CD1c-positive myeloid dendritic cell (primary cell): Measurements from ENCODE around the gene PRRX1.

Experiments
- DNase-seq: peaks from one replicate; pipeline ENCODE4 v3.0.0-alpha.2; 2016; ENCODE audit errors: extremely low spot score

Gene PRRX1

DNA sequence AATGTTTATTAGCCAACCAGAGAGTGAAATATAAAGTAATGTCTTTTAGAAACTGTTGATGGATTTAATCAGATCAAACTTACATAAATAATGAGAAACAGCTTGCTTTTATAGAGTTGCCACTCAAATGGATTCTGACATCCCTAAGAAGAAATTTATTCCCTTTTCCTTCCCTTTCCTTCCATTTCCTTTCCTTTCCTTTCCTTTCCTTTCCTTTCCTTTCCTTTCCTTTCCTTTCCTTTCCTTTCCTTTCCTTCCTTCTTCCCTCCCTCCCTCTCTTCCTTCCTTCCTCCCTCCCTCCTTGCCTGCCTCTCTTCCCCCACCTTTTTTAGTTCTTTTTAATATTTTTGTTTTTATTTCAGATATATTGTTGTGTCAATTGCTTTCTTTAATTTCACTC is 27.3 kb downstream of the PRRX1 start:
- no peak for DNase-seq

DNA sequence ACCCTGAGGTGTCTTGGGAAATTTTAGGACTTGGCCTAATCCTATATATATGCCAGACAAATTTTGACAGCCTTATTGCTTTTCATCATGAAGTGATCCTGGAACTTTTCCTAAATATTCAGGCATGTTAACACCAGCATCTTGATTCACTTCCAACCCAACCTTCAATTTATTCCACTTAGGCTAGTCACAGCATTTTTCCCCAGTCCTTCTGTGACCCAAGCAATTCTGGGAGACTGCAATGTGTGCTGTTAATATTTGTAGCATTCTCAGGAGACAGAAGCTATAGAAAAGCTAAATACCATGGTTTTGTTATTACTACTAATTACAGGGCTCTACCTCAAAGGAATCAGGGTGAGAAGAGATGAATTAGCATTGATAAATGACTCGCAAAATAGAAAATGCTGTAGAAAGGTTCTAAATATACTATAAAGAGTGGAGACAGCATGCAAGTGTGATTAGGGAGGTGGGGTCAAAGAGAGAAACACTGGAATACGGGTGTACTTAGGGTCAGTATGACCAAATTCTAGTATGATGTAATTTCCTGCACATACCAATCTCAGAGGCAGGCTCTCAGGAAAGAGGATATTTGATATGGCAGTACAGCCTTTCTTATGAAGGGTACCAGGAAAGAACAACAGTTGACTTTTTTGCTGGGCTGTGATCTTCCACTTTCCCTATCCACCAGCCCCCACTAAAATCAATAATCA is 29.1 kb downstream of the PRRX1 start:
- no peak for DNase-seq

DNA sequence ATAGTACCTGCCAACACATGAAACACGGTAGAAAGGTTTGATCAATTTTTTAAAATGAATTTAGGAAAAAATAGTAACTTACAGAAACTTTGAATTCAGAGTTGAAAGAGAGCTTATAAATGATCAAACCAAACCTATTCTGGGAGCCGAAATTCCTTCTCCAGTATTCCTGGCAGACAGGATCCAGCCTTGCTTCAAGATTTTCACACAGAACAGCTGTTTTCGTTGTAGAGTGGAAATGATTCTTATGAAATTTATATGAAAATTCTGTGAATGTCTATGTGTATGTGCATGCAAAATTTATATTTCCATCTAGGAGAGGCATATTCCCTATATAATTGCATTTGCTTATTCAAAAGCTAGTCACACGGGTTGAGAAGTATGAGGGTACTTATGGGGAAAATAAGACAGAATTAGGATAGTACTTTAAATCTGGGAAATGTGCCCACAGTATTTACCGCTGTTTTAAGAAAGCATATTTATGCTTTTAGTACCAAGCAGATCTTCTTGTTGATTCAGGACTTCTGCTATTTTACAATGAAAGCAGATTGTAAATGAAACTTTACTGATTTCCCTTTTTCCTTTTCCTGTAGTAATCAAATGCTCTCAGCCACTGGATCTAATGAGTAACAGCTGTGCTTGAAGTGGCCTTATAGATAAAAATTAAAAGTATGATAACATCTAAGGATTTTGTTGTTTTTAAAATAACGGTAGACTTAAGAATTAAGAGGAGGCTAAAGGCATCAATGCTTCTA is 30.4 kb downstream of the PRRX1 start:
- no peak for DNase-seq

DNA sequence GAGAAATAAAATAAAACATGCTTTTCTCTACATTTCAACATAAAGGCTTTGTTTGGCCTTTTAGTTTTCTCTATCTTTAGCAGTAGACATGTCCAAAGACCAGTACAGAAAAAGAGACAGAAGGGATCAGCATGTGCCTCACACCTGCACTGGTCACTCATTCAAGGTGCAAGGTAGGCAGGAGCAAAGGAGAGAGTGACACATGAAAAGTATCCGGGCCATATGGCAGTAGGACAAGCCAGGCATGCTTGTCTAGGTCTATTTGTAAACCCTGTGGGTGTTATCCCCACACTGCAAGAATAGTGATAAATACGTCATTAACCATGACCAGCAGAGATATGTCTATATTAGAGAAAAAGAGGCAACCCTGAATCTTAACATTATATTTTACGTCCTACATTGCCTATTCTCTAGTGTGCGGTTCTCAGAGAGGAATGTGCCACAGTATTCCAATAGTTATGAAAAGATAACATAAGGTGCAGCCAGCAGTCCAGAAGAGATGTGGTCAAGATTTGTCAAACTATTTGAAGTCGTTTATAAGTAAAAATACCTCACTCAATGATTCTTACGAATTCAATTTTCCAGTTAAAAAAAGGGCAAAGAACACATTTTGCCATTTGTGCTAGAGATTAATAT is 32.1 kb downstream of the PRRX1 start:
- no peak for DNase-seq

DNA sequence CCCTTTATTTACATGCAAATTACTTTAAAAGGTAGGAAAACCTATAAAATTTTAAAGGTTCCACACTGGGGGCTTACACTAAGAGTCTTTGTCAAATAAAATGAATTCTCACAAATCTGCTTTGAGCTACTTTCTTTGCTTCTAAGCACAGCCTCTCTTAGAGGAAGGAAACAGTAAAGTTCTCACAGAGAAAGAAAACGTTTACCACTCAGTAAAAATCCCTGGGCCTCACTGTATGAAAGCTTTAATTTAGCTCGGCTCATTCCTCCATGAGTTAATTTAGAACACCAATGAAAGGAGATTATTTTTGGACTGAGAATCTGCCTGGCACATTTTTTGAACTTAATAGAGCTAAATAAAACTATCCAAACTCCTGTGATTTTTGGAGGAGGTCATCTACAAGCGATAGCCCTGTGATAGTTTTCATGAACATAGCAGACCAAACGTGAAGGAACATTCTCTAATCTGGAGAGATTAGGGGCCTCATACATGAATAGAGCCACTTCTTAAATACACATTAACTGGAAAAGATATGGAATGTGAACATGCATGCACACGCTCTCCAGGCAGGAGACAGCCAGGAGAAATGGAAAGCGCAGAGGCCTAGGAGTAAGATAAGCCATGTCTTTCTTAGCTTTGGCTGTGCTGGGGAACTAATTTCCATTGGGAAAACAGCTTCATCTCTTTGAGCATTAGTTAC is 32.8 kb downstream of the PRRX1 start:
- DNase-seq: no peak

- no peak for DNase-seq
Measured at GRCh38 chr1:170697316-170697715, 33.4 kb downstream of the PRRX1 start.

DNA sequence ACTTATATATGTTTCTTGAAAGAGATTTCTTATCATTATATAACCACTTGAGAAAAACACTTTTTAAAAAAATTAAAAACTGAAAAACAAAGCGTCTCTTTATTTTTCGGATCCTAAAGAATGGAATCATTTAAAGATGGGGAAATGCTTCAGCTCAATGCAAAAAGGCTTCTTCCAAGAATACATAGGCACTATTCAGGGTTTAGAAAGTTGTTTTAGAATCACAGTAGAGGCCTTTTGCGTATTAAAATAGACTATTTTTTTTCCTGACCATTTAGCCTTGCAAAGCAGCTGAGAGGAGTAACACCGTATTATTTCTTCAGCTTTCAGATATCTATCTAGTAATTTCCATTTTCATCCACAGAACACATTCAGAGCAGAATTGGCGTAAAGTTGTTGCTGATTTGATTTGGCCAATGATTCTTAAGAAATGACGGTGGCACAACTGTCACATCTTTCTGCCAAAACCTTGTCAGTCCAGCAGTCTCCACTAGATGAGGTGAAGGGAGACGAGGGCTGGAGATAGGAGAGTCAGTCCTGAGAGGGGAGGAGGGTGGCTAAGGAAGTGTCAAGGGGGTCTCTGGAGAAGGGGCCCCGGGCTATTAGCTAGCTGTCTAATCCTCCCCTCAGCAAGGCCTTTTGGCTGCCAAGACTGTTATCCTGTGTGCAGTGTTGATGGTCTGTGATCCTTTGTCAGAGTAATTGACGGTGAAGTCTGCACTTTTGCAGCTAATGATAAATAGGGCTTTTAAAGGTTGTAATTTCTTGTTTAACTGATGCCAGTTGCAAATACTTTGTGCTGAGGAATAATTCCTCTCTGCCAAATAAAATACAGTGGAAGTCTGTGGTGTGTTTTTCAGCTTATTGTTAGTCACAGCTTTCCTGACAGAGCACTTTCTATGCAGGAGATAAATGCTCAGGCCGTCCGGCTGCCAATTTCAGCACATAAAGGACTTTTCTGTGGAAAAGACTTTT is 34.7 kb downstream of the PRRX1 start:
- no peak for DNase-seq

DNA sequence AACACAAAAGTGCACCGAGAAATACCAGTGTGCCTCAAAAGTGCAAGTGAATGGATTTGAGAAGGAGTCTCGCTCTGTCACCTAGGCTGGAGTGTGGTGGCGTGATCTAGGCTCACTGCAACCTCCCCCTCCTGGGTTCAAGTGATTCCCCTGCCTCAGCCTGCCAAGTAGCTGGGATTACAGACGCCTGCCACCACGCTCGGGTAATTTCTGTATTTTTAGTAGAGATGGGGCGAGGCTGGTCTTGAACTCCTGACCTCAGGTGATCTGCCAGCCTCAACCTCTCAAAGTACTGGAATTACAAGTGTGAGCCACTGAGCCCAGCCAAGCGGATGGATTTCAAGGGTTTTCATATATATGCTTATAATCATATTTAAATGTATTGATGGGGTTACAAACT is 35.8 kb downstream of the PRRX1 start:
- DNase-seq: no peak

DNA sequence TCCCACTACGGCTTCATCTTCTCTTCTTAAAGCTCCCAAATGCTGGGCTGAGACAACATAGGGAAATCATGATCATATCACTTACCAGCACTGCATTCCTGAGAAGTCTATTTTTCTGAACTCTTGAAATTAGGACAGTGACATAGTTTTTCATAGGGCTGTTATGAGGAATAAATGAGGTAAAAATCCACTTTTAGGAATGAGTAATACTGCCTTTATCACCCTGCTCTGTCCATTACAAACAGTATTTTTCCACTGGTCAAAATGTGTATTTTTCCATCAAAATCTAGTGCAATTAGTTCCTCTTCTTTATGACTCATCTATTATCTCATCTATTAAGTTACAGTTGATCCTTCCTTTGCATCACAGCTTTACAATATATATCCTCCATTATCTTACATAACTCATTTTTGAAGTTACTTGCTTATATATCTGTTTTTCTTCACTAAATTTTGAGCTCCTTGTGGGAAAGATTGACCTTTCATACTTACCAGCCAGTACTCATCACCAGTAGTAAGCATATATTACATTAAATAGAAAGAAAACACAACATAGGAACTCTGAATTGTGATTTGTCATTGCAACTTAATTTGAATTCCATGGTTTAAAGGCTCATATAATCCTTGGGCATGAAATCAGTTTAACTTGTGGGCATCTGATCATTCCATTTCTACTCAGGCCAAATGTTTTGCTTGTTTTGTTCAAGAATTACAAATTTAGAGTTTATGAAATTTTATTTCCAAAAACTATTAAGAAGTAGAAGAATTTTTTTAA is 37.1 kb downstream of the PRRX1 start:
- no peak for DNase-seq

GRCh38 chr1:170701962-170702361 is 38.0 kb downstream of the PRRX1 start:
- DNase-seq: no peak

DNA sequence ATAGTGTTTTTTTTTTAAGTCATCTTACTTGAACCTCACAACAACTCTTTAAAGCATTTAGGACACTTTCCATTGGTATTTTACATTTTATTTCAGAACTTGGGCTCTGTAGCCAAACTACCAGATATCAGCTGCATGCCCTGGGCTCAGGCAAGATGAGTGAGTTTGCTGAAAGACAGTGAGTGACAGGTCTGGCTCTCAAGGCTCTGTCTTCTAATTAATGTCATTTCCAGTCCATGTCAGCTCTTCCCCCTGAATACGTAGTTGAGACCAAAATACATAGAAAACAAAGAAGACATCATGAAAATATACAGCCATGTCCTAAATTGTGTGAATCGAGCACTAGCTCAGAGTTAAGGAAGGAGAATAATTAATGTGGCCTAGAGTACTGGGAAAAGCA is 39.7 kb downstream of the PRRX1 start:
- DNase-seq: no peak

- no peak for DNase-seq
Measured at GRCh38 chr1:170704256-170704655, 40.3 kb downstream of the PRRX1 start.

GRCh38 chr1:170705981-170706380 is 42.0 kb downstream of the PRRX1 start:
- DNase-seq: no peak

- no peak for DNase-seq
Measured at GRCh38 chr1:170707117-170707516, 43.2 kb downstream of the PRRX1 start.

DNA sequence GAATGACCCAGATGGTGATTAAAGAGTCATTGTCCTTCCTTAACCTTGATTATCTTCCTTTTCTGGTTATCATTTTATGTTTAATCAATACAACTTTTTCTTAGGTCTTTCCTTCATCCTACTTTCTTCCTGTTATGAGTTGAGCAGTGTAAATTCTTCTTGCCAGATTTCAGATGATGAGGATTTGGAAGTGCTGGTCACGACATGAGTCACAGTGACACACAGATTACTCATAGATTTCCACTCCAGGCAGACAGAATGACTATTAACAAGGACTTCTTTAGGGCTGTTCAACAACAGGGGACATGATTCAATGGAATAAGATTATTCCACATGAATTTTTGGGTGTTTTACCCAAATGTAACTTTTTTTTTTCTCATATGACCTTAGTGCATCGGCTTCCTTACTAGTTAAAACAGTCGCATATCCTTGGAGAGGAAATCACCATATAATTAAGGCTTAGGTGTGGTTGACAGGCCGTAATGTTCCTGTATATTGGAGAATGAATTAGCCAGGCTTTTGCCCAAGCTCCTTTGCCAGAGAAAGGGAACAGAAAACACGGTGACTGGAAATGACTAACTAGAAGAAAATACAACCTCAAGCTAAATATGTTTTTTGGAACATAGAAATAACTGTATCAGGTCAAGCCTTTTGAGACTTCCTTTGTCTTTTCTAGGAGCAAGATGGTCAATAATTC is 44.2 kb downstream of the PRRX1 start:
- DNase-seq: no peak

GRCh38 chr1:170711682-170712081 is 47.8 kb downstream of the PRRX1 start:
- no peak for DNase-seq

DNA sequence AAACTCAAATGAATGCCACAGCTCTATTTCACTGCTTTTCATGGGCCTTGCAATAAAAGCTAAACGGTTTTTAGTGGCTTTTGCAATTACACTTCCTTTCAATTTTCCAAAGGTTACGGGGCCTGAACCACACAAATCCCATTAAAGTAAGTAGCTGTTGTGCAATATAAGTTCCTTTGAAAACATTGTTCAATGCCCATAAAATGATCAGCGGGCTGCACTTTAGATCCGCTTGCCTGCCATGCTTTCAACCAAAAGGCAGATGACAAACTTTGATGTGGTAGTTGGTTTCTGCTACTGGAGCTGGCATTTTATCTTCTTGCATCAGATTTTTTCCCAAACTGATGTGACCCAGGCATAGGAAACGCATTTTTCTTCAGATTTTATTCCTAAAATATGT is 50.2 kb downstream of the PRRX1 start:
- DNase-seq: no peak

- no peak for DNase-seq
Measured at GRCh38 chr1:170714938-170715337, 51.0 kb downstream of the PRRX1 start.

DNA sequence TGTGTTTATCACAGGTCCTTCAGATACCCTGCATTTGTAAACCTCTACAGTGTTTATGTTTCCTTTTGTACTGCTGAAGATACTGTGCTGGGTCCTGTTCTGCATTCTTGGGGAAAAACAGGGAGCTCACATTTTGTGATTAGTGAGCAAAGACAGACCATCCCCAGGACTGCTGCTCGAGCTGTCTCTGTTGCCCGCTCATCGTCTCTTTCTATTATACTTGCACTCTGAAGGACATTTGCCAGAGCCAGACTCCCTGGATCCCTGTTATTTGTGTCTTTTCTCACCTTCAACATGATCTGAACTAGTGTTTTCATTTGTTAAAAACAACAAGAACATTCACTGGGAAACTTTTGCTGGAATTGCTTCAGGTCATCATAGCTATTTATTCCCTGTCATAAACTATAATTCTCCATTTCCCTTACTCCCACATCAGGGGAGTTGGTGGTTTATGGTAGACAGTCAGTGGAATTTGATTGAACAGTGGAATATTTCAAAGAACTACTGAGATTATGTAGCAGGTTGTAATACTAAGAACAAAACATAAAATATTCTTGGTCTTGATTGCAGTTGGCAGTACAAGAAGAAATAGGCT is 53.0 kb downstream of the PRRX1 start:
- no peak for DNase-seq
